Endothelial cell of umbilical vein (primary cell): ENCODE data around the gene RACGAP1. TPM values are rescaled to one million over a fixed set of nuclear protein-coding genes. Genes with fewer than 3 reads are reported as not detected.

ENCODE experiments used
- BruUV-seq: library from RNA; stranded (reverse); fragments of 400-500 nt; replicated peaks from 2 replicates; lab custom pipeline; 2021; lab: Mats Ljungman, UMichigan
- CTCF ChIA-PET: fragments of 300-600, 350-600 bp; sonication (Branson Sonifier 250); formaldehyde crosslinking; loops from one replicate; lab custom pipeline; 2021; ENCODE audit warnings: antibody characterized with exemption, inconsistent platforms; lab: Charles Lee
- POLR2A ChIA-PET: fragments of 300-600, 350-600 bp; sonication (Branson Sonifier 250); formaldehyde crosslinking; loops from one replicate; lab custom pipeline; 2021; ENCODE audit warnings: antibody characterized with exemption, inconsistent platforms; lab: Charles Lee
- DNase-seq: peaks from one replicate; pipeline ENCODE4 v3.0.0-alpha.2; 2011; ENCODE audit warnings: low read depth, low spot score
- FAIRE-seq: peaks from 2 replicates; lab custom pipeline; 2011; peaks lifted over from hg19 to GRCh38; lab: Jason Lieb, UNC
- H2AFZ ChIP-seq: 2 replicates; pipeline ENCODE4 v1.6.0; 2012; ENCODE audit warnings: low read depth, low read length, control low read depth, inconsistent platforms
- H3K27ac ChIP-seq: 2 replicates; pipeline ENCODE4 v1.5.1; 2011; ENCODE audit warnings: low read depth, mild to moderate bottlenecking, control low read depth, low read length, moderate library complexity; ENCODE audit not compliant: insufficient read depth
- H3K27me3 ChIP-seq, 2 experiments: 2 replicates each; pipeline versions ENCODE4 v1.6.0 to v1.6.1; 2011; ENCODE audit warnings: low read length in 2 of 2, mixed read lengths in 1 of 2; ENCODE audit not compliant: control insufficient read depth in 2 of 2, insufficient read depth in 2 of 2
- H3K36me3 ChIP-seq, 2 experiments: 2 replicates in 1 of 2; 3 replicates in 1 of 2; pipeline ENCODE4 v1.5.1; 2011; ENCODE audit warnings: low read length in 2 of 2, mild to moderate bottlenecking in 1 of 2, moderate library complexity in 1 of 2; ENCODE audit not compliant: control insufficient read depth in 2 of 2, insufficient read depth in 2 of 2; ENCODE audit errors: extremely low read depth in 1 of 2
- H3K4me1 ChIP-seq: 3 replicates; pipeline ENCODE4 v1.5.1; 2011; ENCODE audit warnings: mild to moderate bottlenecking, low read length; ENCODE audit not compliant: control insufficient read depth, insufficient read depth; ENCODE audit errors: extremely low read depth
- H3K4me2 ChIP-seq: 2 replicates; pipeline ENCODE4 v1.6.1; 2011; ENCODE audit warnings: low read length, control low read depth, mixed read lengths; ENCODE audit not compliant: insufficient read depth
- H3K4me3 ChIP-seq, 3 experiments: fragments of 200-600 bp in 1 of 3; sonication (generic), shearing (Covaris generic) in 1 of 3; replicated peaks in 1 of 3; 2 replicates each; pipeline ENCODE4 v1.5.1; 2011 to 2016; ENCODE audit warnings: control low read depth in 3 of 3, low read length in 3 of 3, mild to moderate bottlenecking in 2 of 3, inconsistent platforms in 1 of 3, low read depth in 1 of 3, moderate library complexity in 1 of 3; ENCODE audit not compliant: insufficient read depth in 1 of 3
- H3K79me2 ChIP-seq: 2 replicates; pipeline ENCODE4 v1.6.0; 2012; ENCODE audit warnings: low read length, inconsistent platforms; ENCODE audit not compliant: control insufficient read depth, insufficient read depth
- H3K9ac ChIP-seq: replicated peaks from 2 replicates; pipeline ENCODE3; 2011; ENCODE audit warnings: low read length, control low read depth; ENCODE audit not compliant: insufficient read depth; ENCODE audit errors: extremely low read depth
- H3K9me1 ChIP-seq: replicated peaks from 3 replicates; pipeline ENCODE4 v1.6.0; 2011; ENCODE audit warnings: mild to moderate bottlenecking, low read length; ENCODE audit not compliant: control insufficient read depth, insufficient read depth; ENCODE audit errors: extremely low read depth
- H3K9me3 ChIP-seq: replicated peaks from 2 replicates; pipeline ENCODE4 v1.5.1; 2012; ENCODE audit warnings: low read length, inconsistent platforms; ENCODE audit not compliant: control insufficient read depth, insufficient read depth
- H4K20me1 ChIP-seq: replicated peaks from 2 replicates; pipeline ENCODE3; 2011; ENCODE audit warnings: mild to moderate bottlenecking, low read length; ENCODE audit not compliant: control insufficient read depth, insufficient read depth; ENCODE audit errors: extremely low read depth
- EZH2 ChIP-seq: IDR thresholded peaks from 2 replicates; pipeline ENCODE4 v1.6.1; 2012; ENCODE audit warnings: borderline replicate concordance, low read depth, mild to moderate bottlenecking, moderate library complexity, low read length, inconsistent platforms; ENCODE audit not compliant: severe bottlenecking
- FOS ChIP-seq: IDR thresholded peaks from 2 replicates; pipeline ENCODE4 v1.6.1; 2011; ENCODE audit warnings: mild to moderate bottlenecking, low read length, moderate library complexity, borderline replicate concordance; ENCODE audit not compliant: insufficient read depth
- GATA2 ChIP-seq: IDR thresholded peaks from 2 replicates; pipeline ENCODE4 v1.7.0; 2011; ENCODE audit warnings: low read depth, mild to moderate bottlenecking, moderate library complexity, mixed read lengths, low read length; ENCODE audit not compliant: insufficient read length, insufficient read depth
- JUN ChIP-seq: IDR thresholded peaks from 2 replicates; pipeline ENCODE4 v1.6.1; 2011; ENCODE audit warnings: borderline replicate concordance, low read depth; ENCODE audit not compliant: insufficient read length, insufficient read depth
- MYC ChIP-seq: IDR thresholded peaks from one replicate; pipeline ENCODE4 v1.6.1; 2011; ENCODE audit warnings: mild to moderate bottlenecking, low read depth, low read length
- POLR2A ChIP-seq: IDR thresholded peaks from 2 replicates; pipeline ENCODE4 v1.6.1; 2012; ENCODE audit warnings: low read depth, mild to moderate bottlenecking, control low read depth, low read length
- POLR2AphosphoS5 ChIP-seq: IDR thresholded peaks from 2 replicates; pipeline ENCODE4 v1.6.1; 2012; ENCODE audit warnings: low read depth, mild to moderate bottlenecking, control low read depth, low read length, moderate library complexity; ENCODE audit not compliant: insufficient read depth
- dilution Hi-C: fragments of 300-500 bp; cut with MboI; formaldehyde crosslinking; loops from one replicate; pipeline ENCODE4 v1.15.0; 2019; ENCODE audit warnings: low sequenced_read_pairs; ENCODE audit not compliant: extremely low pct_ligation_motif_present
- intact Hi-C: fragments of 100-400 bp; cut with micrococcal nuclease; formaldehyde crosslinking; loops from one replicate; pipeline ENCODE4 v1.10.0; 2022
- polyA plus RNA-seq, 4 experiments: library from polyadenylated mRNA; depleted of rRNA in 3 of 4; stranded (reverse) in 3 of 4; unstranded in 1 of 4; fragments of >200 nt; gene quantifications; 2 replicates each; pipeline versions ENCODE4 v1.2.1 to v1.2.3, GENCODE V29; 2011 to 2012; ENCODE audit warnings: missing spikeins in 1 of 4
- total RNA-seq: library from RNA; stranded (reverse); gene quantifications from 2 replicates; pipeline ENCODE4 v1.2.3, GENCODE V29; 2021
- TF ChIP-seq, protein P1 (sequence below), 2 donors: IDR thresholded peaks; 1 replicate in 1 of 2; 2 replicates in 1 of 2; pipeline ENCODE4 v1.5.1; 2011; ENCODE audit warnings: low read length in 2 of 2, mild to moderate bottlenecking in 2 of 2, moderate library complexity in 2 of 2, control low read depth in 1 of 2, inconsistent platforms in 1 of 2, low read depth in 1 of 2; ENCODE audit not compliant: insufficient read depth in 1 of 2; ENCODE audit errors: extremely low read depth in 1 of 2
- TF ChIP-seq, protein P2 (sequence below): IDR thresholded peaks from 2 replicates; pipeline ENCODE4 v1.6.1; 2011; ENCODE audit not compliant: insufficient read depth, insufficient read length

The RACGAP1 gene
- total and polyA plus RNA-seq, 2 donors (not counting 3 experiments of a cell fraction or from before 2014, with no cell fraction given): 16.5 to 56.3 TPM

DNA sequence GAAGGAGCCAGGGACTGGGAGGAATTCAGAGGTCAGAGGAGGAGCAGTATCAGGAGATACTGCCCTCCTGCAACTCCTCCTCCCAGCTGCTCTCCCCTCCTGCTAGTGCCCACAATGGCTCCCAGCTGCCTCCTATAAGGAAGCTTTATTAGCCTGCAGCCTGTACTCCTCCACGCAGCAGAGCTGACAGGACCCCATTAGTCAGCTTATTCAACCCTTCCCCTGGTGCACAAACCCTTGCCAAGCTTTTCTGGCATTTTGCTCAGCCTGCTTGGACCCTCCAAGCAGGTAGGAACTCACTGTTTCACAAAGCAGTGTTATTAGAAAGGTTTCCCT, 81.7 kb downstream of the RACGAP1 start:
- Histone ChIP-seq H2AFZ (no peak overlapping the region), H3K9me3 (no peaks in the 10 kb centered on the region), H3K4me2 (no peak overlapping the region), H3K27ac (no peak overlapping the region), H3K79me2 (no peaks in the 10 kb centered on the region), H3K4me3 (no peak overlapping the region), H3K36me3 (no peaks in the 10 kb centered on the region), H4K20me1 (no peaks in the 10 kb centered on the region), H3K9ac (no peak overlapping the region), H3K27me3 (no peaks in the 10 kb centered on the region), H3K9me1 (no peaks in the 10 kb centered on the region), H3K4me1 (peaks cover 11% of the 10 kb centered on the region)
- FAIRE-seq: no peak
- TF ChIP-seq JUN (no peak), FOS (no peak), EZH2 (no peak), POLR2AphosphoS5 (no peak), GATA2 (no peak), MYC (no peak), POLR2A (no peak)
- TF ChIP-seq, protein P1, sequence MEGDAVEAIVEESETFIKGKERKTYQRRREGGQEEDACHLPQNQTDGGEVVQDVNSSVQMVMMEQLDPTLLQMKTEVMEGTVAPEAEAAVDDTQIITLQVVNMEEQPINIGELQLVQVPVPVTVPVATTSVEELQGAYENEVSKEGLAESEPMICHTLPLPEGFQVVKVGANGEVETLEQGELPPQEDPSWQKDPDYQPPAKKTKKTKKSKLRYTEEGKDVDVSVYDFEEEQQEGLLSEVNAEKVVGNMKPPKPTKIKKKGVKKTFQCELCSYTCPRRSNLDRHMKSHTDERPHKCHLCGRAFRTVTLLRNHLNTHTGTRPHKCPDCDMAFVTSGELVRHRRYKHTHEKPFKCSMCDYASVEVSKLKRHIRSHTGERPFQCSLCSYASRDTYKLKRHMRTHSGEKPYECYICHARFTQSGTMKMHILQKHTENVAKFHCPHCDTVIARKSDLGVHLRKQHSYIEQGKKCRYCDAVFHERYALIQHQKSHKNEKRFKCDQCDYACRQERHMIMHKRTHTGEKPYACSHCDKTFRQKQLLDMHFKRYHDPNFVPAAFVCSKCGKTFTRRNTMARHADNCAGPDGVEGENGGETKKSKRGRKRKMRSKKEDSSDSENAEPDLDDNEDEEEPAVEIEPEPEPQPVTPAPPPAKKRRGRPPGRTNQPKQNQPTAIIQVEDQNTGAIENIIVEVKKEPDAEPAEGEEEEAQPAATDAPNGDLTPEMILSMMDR (IDR thresholded peaks at IDR 0.05; ENCODE audit: extremely low read depth in 1 of 2, insufficient read depth in 1 of 2, low read depth in 1 of 2, low read length in 2 of 2): no peak
- TF ChIP-seq, protein P2, sequence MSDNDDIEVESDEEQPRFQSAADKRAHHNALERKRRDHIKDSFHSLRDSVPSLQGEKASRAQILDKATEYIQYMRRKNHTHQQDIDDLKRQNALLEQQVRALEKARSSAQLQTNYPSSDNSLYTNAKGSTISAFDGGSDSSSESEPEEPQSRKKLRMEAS: no peak
- dilution Hi-C loops (no loop called here), intact Hi-C loops (no loop called here)
- BruUV-seq: no TSS peak
- POLR2A ChIA-PET: no interaction called here
- DNase-seq: no peak
- CTCF ChIA-PET: interaction anchor here (1.0 to 3.5 kb wide), 7 partner anchors 13 to 127 kb away, joined by 3 to 14 read pairs (median 4); no protein-coding TSS in a partner anchor
